B cell (primary cell): ENCODE measurements around the gene SH3YL1. TPM values are rescaled to one million over a fixed set of nuclear protein-coding genes. Genes with fewer than 3 reads are reported as not detected.

ENCODE experiments used
- ATAC-seq: fragments of 200-7000 bp; cut with Tn5 transposase; one replicate; pipeline ENCODE4 v1.10.0; 2021; ENCODE audit warnings: low read depth, mild to moderate bottlenecking, moderate number of reproducible peaks, moderate library complexity
- CTCF ChIA-PET: fragments of 350-600 bp; sonication (Branson Sonifier 250); formaldehyde crosslinking; loops from one replicate; lab custom pipeline; 2021; ENCODE audit warnings: antibody characterized with exemption, inconsistent platforms; lab: Charles Lee
- POLR2A ChIA-PET: fragments of 350-600 bp; sonication (Branson Sonifier 250); formaldehyde crosslinking; loops from one replicate; lab custom pipeline; 2021; ENCODE audit warnings: antibody characterized with exemption; lab: Charles Lee
- DNase-seq: peaks from one replicate; pipeline ENCODE4 v3.0.0; 2013
- H2AFZ ChIP-seq: 2 replicates; pipeline ENCODE4 v1.6.1; 2012; ENCODE audit warnings: mild to moderate bottlenecking, low read depth, low read length; ENCODE audit not compliant: insufficient read depth, poor library complexity, severe bottlenecking
- H3K27ac ChIP-seq, 2 donors: 1 replicate in 1 of 2; 2 replicates in 1 of 2; pipeline ENCODE4 v1.5.1; 2012 to 2013; ENCODE audit warnings: low read length in 2 of 2, mild to moderate bottlenecking in 2 of 2, moderate library complexity in 1 of 2
- H3K27me3 ChIP-seq, 4 experiments: fragments of 200-600 bp in 1 of 4; sonication (generic) in 1 of 4; replicated peaks in 1 of 4; 1 replicate in 2 of 4; 2 replicates in 2 of 4; pipeline versions ENCODE4 v1.6.1 to v1.7.0; 2013 to 2016; ENCODE audit warnings: low read length in 3 of 4, mild to moderate bottlenecking in 2 of 4, mixed read lengths in 1 of 4, moderate library complexity in 1 of 4; ENCODE audit not compliant: insufficient read depth in 4 of 4, control insufficient read depth in 3 of 4; ENCODE audit errors: control extremely low read depth in 1 of 4
- H3K36me3 ChIP-seq, 2 experiments: replicated peaks in 1 of 2; 1 replicate in 1 of 2; 2 replicates in 1 of 2; pipeline versions ENCODE4 v1.6.1 to v1.7.1; 2013; ENCODE audit warnings: low read length in 1 of 2; ENCODE audit not compliant: insufficient read depth in 2 of 2, control insufficient read depth in 1 of 2; ENCODE audit errors: control extremely low read depth in 1 of 2, extremely low read depth in 1 of 2
- H3K4me1 ChIP-seq, 2 donors: fragments of 200-600 bp in 1 of 2; sonication (generic) in 1 of 2; 1 replicate in 1 of 2; 2 replicates in 1 of 2; pipeline versions ENCODE4 v1.5.1 to v1.6.1; 2013 to 2017; ENCODE audit warnings: low read length in 2 of 2; ENCODE audit not compliant: control insufficient read depth in 2 of 2, insufficient read depth in 2 of 2
- H3K4me2 ChIP-seq: replicated peaks from 2 replicates; pipeline ENCODE3; 2012; ENCODE audit warnings: mild to moderate bottlenecking, low read depth, low read length; ENCODE audit not compliant: poor library complexity, severe bottlenecking
- H3K4me3 ChIP-seq, 5 experiments: fragments of 200-600 bp in 1 of 5; sonication (generic) in 1 of 5; 1 replicate in 3 of 5; 2 replicates in 2 of 5; pipeline versions ENCODE4 v1.5.1 to v1.7.0; 2011 to 2016; ENCODE audit warnings: low read length in 4 of 5, mild to moderate bottlenecking in 4 of 5, low read depth in 2 of 5, control low read depth in 1 of 5, moderate library complexity in 1 of 5; ENCODE audit not compliant: insufficient read depth in 1 of 5; ENCODE audit errors: control extremely low read depth in 1 of 5, extremely low read depth in 1 of 5
- H3K79me2 ChIP-seq: fragments of 200-600 bp; sonication (generic); one replicate; pipeline ENCODE4 v1.6.0; 2016; ENCODE audit warnings: low read length; ENCODE audit not compliant: control insufficient read depth, insufficient read depth
- H3K9ac ChIP-seq: fragments of 200-600 bp; sonication (generic); 2 replicates; pipeline ENCODE4 v1.6.1; 2017; ENCODE audit warnings: mild to moderate bottlenecking, low read length, moderate library complexity
- H3K9me3 ChIP-seq, 3 donors: one replicate each; pipeline versions ENCODE4 v1.6.1 to v1.7.1; 2013; ENCODE audit warnings: low read length in 2 of 3; ENCODE audit not compliant: control insufficient read depth in 2 of 3, insufficient read depth in 1 of 3; ENCODE audit errors: control extremely low read depth in 1 of 3
- H4K20me1 ChIP-seq: 2 replicates; pipeline ENCODE4 v1.6.0; 2012; ENCODE audit warnings: mild to moderate bottlenecking, low read length; ENCODE audit not compliant: insufficient read depth, control insufficient read depth, poor library complexity, severe bottlenecking
- H3K27ac Mint-ChIP-seq: one replicate; pipeline ENCODE4 v1.8.0; 2021; ENCODE audit warnings: mixed read lengths
- H3K27me3 Mint-ChIP-seq: one replicate; pipeline ENCODE4 v1.8.0; 2021; ENCODE audit warnings: mixed read lengths
- H3K4me1 Mint-ChIP-seq: one replicate; pipeline ENCODE4 v1.8.0; 2021; ENCODE audit warnings: mixed read lengths
- H3K4me3 Mint-ChIP-seq: one replicate; pipeline ENCODE4 v1.8.0; 2021; ENCODE audit warnings: mixed read lengths
- H3K9me3 Mint-ChIP-seq: one replicate; pipeline ENCODE4 v1.8.0; 2022; ENCODE audit warnings: mixed read lengths; ENCODE audit not compliant: insufficient read depth
- CTCF ChIP-seq: fragments of 200-600 bp; IDR thresholded peaks from one replicate; pipeline ENCODE4 v1.8.0; 2022; ENCODE audit warnings: antibody characterized with exemption, mild to moderate bottlenecking
- EZH2 ChIP-seq: IDR thresholded peaks from 2 replicates; pipeline ENCODE4 v1.6.1; 2012; ENCODE audit warnings: borderline replicate concordance, low read depth, mild to moderate bottlenecking, moderate library complexity, low read length; ENCODE audit not compliant: insufficient read depth, poor library complexity, severe bottlenecking
- WGBS: methylation state at CpG from one replicate; pipeline ENCODE4 v1.1.5; 2013; ENCODE audit warnings: missing lambda C conversion rate; ENCODE audit not compliant: insufficient coverage; 5-methylcytosine and 5-hydroxymethylcytosine counted together
- intact Hi-C: fragments of 100-400 bp; cut with micrococcal nuclease; formaldehyde crosslinking; loops from one replicate; pipeline ENCODE4 v1.10.0; 2022
- polyA plus RNA-seq: library from polyadenylated mRNA; depleted of rRNA; stranded (reverse); fragments of >200 nt; gene quantifications from 2 replicates; pipeline ENCODE4 v1.2.3, GENCODE V29; 2012
- total RNA-seq, 2 donors: library from RNA; stranded (reverse); fragments of 120-200 nt in 1 of 2; gene quantifications; 1 replicate in 1 of 2; 2 replicates in 1 of 2; pipeline versions ENCODE4 v1.2.3 to v1.2.4, GENCODE V29; 2013 to 2022

The SH3YL1 gene
- total and polyA plus RNA-seq, 2 donors (not counting 1 experiment from before 2014, with no cell fraction given) = 33.2 to 48.4 TPM

GRCh38 chr2:208335-208734 lies 55.5 kb downstream of the SH3YL1 start:
- no peaks in the 10 kb centered on the region for H3K9me3 Mint-ChIP-seq
- no peak for DNase-seq
- H3K4me1 Mint-ChIP-seq = no peaks in the 10 kb centered on the region
- Histone ChIP-seq H3K79me2 (no peaks in the 10 kb centered on the region), H3K9me3 (peaks cover 0 to 3% (median 0%) of the 10 kb centered on the region in 3 donors), H4K20me1 (no peaks in the 10 kb centered on the region), H3K9ac (no peak overlapping the region), H3K4me3 (no peak overlapping the region), H2AFZ (no peak overlapping the region), H3K4me1 (no peaks in the 10 kb centered on the region), H3K36me3 (no peaks in the 10 kb centered on the region), H3K27ac (no peak overlapping the region), H3K27me3 (peaks cover 0 to 3% (median 0%) of the 10 kb centered on the region in 4 experiments), H3K4me2 (no peak overlapping the region)
- ChIA-PET POLR2A (no interaction called here), CTCF (no interaction called here)
- H3K27ac Mint-ChIP-seq = no peak overlapping the region
- intact Hi-C loops = no loop called here
- ATAC-seq = no peak
- TF ChIP-seq CTCF = no peak
- TF ChIP-seq EZH2 = no peak
- no CpG with 5 or more reads among the region's 1 CpG for WGBS
- no peak overlapping the region for H3K4me3 Mint-ChIP-seq
- peaks cover 26% of the 10 kb centered on the region for H3K27me3 Mint-ChIP-seq

DNA sequence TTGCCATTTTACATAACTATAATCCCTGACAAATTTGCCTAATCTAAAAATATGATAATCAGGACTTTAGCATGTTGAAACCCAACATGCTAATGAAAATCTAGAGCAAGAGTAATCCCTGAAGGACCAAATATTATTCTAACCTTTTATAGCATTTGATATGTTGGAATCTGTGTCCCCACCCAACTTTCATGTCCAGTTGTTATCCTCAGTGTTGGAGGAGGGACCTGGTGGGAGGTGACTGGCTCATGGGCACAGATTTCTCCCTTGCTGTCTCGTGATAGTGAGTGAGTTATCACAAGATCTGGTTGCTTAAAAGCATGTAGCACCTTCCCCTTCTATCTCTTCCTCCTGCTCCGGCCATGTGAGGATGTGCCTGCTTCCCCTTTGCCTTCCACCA lies 59.8 kb downstream of the SH3YL1 start:
- no peak overlapping the region for H3K27ac ChIP-seq
- no peaks in the 10 kb centered on the region for H3K36me3 ChIP-seq
- ATAC-seq = no peak
- peaks cover 0 to 3% (median 0%) of the 10 kb centered on the region in 3 donors for H3K9me3 ChIP-seq
- H3K9ac ChIP-seq = no peak overlapping the region
- Mint-ChIP-seq H3K27me3 (peaks cover 17% of the 10 kb centered on the region), H3K9me3 (no peaks in the 10 kb centered on the region), H3K4me1 (no peaks in the 10 kb centered on the region), H3K27ac (no peak overlapping the region), H3K4me3 (no peak overlapping the region)
- DNase-seq = no peak
- no peak overlapping the region for H2AFZ ChIP-seq
- peaks cover 0 to 18% (median 0%) of the 10 kb centered on the region in 4 experiments for H3K27me3 ChIP-seq
- H3K4me1 ChIP-seq = no peaks in the 10 kb centered on the region
- TF ChIP-seq CTCF (no peak), EZH2 (no peak)
- ChIA-PET POLR2A (no interaction called here), CTCF (no interaction called here)
- H3K4me2 ChIP-seq = no peak overlapping the region
- no peaks in the 10 kb centered on the region for H4K20me1 ChIP-seq
- no peaks in the 10 kb centered on the region for H3K79me2 ChIP-seq
- 50% methylated on average over 1 of the region's 2 CpGs for WGBS
- intact Hi-C loops = no loop called here
- H3K4me3 ChIP-seq = no peak overlapping the region
